PFSK-1 (cell line): Measurements from ENCODE around the gene MGAT4C.

Source experiments
- FOXP2 ChIP-seq: optimal IDR thresholded peaks from 2 replicates; pipeline ENCODE3; 2011; ENCODE audit warnings: borderline replicate concordance, control low read depth, inconsistent platforms; ENCODE audit not compliant: insufficient read depth; ENCODE audit errors: extremely low read length, extremely low read depth
- POLR2AphosphoS5 ChIP-seq: IDR thresholded peaks from 2 replicates; pipeline ENCODE4 v1.6.1; 2012; ENCODE audit warnings: low read depth, mild to moderate bottlenecking, control low read depth, low read length, moderate library complexity
- REST ChIP-seq, 2 experiments: IDR thresholded peaks; 2 replicates each; pipeline versions ENCODE4 v1.6.1 to v1.8.0; 2011 to 2012; ENCODE audit warnings: low read depth in 2 of 2, low read length in 2 of 2, control low read depth in 1 of 2, inconsistent platforms in 1 of 2, mild to moderate bottlenecking in 1 of 2, moderate library complexity in 1 of 2; ENCODE audit not compliant: insufficient read depth in 1 of 2
- SIN3A ChIP-seq: IDR thresholded peaks from 2 replicates; pipeline ENCODE4 v1.6.1; 2012; ENCODE audit warnings: mild to moderate bottlenecking, low read length, moderate library complexity, borderline replicate concordance; ENCODE audit not compliant: insufficient read depth
- TAF1 ChIP-seq: IDR thresholded peaks from 2 replicates; pipeline ENCODE4 v1.6.1; 2012; ENCODE audit warnings: low read length, control low read depth, borderline replicate concordance; ENCODE audit not compliant: insufficient read depth

The MGAT4C gene

DNA sequence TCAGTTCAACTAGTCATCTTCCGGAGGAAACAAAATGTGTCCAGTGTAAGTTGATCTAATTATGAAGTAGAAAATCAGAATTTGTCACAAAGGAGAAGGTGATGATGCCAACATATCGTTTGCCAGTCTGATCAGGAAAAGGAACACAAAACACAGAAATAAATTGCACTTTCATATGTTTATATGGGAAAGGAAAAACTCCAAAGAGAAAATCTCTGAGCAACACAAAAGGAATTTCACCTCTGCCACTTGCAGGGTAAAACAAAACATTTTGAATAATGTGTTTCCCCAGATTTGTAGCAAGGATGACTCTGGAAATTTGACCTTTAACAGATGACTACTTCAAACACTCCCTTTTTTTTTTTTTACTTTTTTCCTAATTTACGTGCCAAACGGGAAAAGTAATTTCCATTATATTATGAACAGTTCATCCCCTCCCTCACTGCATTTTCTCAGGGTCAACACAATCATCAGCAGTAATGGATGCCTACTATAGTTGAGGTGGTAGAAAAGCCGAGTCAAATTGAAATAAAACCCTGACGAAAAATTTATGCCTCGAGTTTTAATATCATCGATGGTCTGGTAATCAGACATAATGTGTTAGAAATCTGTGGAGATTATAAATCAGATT lies 25.6 kb downstream of the MGAT4C start:
- TF ChIP-seq FOXP2 = no peak
- TF ChIP-seq TAF1 = no peak
- no peak for TF ChIP-seq POLR2AphosphoS5
- no peak for TF ChIP-seq REST (IDR thresholded peaks at IDR 0.05; ENCODE audit: insufficient read depth in 1 of 2, low read depth in 2 of 2, low read length in 2 of 2)
- no peak for TF ChIP-seq SIN3A

DNA sequence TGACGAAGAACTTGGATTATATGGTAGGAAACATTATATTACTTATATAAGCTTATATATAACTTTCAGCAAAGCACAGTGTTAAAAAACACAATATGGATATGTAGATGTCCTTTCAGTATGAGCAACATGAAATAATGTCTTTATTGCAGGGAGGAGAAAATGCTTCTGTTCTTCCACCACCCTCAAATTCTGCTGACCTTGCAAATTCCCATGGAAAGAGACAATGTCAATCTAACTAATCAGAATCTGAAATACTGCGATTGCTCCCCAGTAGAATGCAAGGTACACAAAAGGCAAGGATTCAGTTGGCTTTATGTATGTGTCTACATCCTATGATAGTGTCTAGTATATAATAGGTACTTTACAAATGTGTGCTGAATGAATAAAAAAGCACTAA lies 26.4 kb downstream of the MGAT4C start:
- TF ChIP-seq FOXP2 (no peak), SIN3A (no peak), TAF1 (no peak), POLR2AphosphoS5 (no peak), REST (IDR thresholded peaks at IDR 0.05; ENCODE audit: insufficient read depth in 1 of 2, low read depth in 2 of 2, low read length in 2 of 2) (no peak)

DNA sequence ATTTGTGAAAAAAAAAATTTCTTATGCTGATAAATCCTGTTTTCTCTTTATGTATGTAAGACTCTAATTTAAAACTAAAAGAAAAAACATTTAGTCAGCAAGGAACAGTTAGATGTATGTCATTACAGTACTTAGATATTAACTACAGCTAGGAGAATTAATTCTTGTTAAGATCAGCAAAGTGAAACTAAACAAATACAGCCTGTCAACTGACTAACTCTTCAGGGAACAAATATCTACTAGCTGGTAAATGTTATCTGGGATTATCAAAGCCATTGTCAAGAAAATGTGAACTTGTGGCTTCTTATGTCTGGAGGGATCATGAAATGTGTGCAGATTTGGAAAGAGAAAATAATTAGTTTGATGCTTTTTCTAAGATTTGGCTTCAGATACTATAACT lies 27.5 kb downstream of the MGAT4C start:
- TF ChIP-seq POLR2AphosphoS5 = no peak
- no peak for TF ChIP-seq REST (IDR thresholded peaks at IDR 0.05; ENCODE audit: insufficient read depth in 1 of 2, low read depth in 2 of 2, low read length in 2 of 2)
- TF ChIP-seq FOXP2 = no peak
- no peak for TF ChIP-seq TAF1

DNA sequence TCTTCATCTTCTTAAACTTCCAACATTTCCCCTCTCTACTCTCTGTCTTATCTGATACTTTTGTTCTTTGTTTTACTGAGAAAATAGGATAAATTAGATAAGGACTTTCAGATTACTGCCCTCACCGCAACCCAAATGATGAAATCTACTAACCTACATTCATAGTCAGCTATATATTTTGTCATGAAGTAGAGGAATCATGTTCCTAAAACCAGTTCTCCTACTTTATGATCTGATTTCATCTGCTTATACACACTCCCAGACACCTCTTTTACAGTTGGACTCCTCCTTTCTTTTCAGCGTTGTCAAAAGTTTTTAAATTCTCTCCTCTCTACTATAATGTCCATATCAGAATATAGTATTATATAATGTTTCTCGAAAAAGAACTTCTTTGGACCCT lies 29.7 kb downstream of the MGAT4C start:
- TF ChIP-seq POLR2AphosphoS5 (no peak), FOXP2 (no peak), SIN3A (no peak), REST (IDR thresholded peaks at IDR 0.05; ENCODE audit: insufficient read depth in 1 of 2, low read depth in 2 of 2, low read length in 2 of 2) (no peak), TAF1 (no peak)

DNA sequence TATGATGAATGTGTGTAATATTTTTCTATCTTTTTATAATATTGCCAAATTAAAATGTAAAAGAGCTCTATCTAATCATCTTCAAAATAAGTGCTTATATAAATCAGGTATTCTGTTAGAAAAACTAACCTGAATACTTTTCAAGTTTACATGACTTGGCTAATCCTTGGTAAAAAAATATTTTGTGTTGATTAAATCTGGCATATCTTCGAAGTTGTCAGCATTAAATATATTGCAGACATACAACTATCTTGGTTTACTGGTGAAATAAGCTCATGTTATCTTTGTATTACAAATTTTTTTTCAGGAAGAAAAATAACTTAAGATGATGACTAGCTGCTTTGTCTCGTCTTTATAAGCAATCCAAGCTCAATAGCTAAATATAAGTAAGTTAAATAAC lies 39.6 kb downstream of the MGAT4C start:
- TF ChIP-seq SIN3A = no peak
- TF ChIP-seq POLR2AphosphoS5 = no peak
- no peak for TF ChIP-seq FOXP2
- TF ChIP-seq REST (IDR thresholded peaks at IDR 0.05; ENCODE audit: insufficient read depth in 1 of 2, low read depth in 2 of 2, low read length in 2 of 2) = no peak
